GM13977 (cell line): ENCODE data around the gene GFI1.
"Not testable (repeated sequence)": the region's sequence is repeated elsewhere in the genome, so short reads cannot be mapped to it uniquely, and the experiment has no call there.

Experiments used
- DNase-seq: peaks from one replicate; pipeline ENCODE4 v3.0.0; 2012; ENCODE audit warnings: low spot score
- CTCF ChIP-seq: IDR thresholded peaks from 2 replicates; pipeline ENCODE4 v1.5.1; 2012; ENCODE audit warnings: mild to moderate bottlenecking, control low read depth; ENCODE audit not compliant: insufficient read depth; ENCODE audit errors: extremely low read depth, missing control alignments
- in situ Hi-C: fragments of 300-500 bp; cut with MboI; formaldehyde crosslinking; loops from one replicate; pipeline ENCODE4 v1.12.0; 2022; ENCODE audit warnings: low sequenced_read_pairs, low pct_unique_long_range_greater_than_20kb, mixed read lengths, inconsistent platforms; ENCODE audit not compliant: unreplicated experiment

Gene GFI1

DNA sequence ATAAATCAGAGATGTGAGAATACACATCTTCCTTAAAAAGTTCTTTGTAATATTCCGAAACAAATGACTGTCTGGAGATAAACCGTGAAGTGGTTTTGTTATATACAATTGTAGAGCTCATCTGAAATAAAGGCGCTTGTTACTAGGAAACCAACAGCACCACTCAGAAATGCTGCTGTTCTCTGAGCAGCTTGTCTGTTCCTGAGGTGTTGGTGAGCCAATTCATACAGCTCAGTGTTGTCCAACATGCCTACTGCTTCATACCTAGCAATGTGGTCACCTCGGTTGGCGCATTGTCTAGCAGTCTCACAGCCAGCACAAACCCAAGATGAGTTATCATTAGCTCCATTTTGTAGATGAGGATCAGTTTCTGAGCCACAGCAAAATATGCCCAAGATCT is 44.4 kb downstream of the GFI1 start:
- no peak for DNase-seq
- TF ChIP-seq CTCF, result no peak

DNA sequence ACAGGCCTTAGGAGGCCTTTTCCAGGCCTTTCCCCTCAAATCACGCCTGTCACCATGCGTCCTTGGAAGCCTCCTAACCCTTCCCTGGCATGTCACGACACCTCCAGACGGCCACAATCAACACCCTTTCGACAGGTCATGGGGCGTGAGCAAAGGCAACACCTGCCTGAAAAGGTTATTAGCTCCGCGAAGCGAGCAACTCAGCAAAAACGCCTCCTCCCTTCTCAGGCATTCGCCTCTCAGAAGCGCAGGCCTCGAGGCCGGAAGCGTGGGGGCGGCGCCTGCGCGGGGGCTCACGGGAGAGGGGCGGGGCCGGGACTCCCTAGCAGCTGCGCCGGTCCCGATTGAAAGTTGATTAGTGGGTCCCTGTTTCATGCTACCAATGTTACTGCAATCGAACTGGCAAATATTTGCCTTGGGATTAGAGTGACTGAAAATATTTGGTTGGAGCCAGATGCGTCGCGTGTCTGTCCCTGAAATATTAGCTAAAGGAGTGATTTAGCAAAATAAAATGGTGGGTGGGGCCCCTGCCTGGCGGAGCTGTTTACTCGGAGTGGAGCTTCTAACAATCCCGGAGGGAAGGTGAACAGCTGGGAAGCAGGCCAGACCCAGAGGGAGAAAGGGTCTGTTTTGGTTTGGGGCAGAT is 44.9 kb downstream of the GFI1 start:
- DNase-seq, result no peak
- TF ChIP-seq CTCF, result no peak
- in situ Hi-C loops, result no loop called here

More for the DNA sequence above, 44.4 kb downstream of the GFI1 start:
- in situ Hi-C loops, result no loop called here

- in situ Hi-C loops, result no loop called here
These were observed 45.4 kb downstream of the GFI1 start for GRCh38 chr1:92441316-92441696.

GRCh38 chr1:92439291-92439690 is 47.4 kb downstream of the GFI1 start:
- in situ Hi-C loops, result no loop called here
- TF ChIP-seq CTCF, result no peak
- DNase-seq, result no peak

More at GRCh38 chr1:92441316-92441696, 45.4 kb downstream of the GFI1 start:
- DNase-seq, result no peak
- TF ChIP-seq CTCF, result no peak

GRCh38 chr1:92434572-92434971 is 52.2 kb downstream of the GFI1 start:
- in situ Hi-C loops, DNase-seq: not testable (repeated sequence)

DNA sequence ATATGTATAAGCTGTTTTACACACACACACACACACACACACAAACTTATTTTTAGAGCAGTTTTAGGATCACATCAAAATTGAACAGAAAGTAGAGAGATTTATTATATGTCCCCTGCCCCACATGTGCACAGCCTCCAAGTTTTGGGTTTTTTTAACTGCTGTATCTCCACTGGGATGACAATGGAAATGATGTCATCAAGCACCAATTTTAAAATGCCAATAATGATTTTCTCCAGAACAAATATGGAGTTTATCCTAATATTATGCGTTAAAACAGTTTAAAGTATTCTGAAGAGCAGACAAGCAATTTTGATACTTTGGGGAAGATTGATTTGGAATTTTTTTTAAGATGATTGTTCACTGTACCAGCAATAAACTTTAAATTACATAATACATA is 56.7 kb downstream of the GFI1 start:
- in situ Hi-C loops, result no loop called here
- TF ChIP-seq CTCF, result no peak
- DNase-seq, result no peak

DNA sequence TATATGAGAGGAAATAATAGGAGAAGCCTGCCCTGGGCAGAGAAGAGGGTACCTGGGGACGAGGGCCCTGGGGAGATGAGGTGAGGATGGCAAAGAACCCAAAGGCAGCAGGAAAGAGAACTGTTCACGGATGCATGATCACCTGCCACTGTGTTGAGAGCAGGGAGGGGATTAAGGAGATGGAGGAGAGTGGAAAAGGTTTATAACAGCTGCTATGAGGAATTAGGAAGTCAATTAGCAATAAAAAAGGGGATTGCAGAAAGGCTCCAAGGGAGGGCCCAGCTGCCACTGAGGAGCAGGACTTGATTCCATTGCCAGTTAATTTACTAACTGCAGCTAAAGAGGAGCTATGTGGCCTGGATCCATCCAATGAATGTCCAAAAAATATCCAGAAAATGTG is 61.1 kb downstream of the GFI1 start:
- no peak for DNase-seq
- in situ Hi-C loops, result no loop called here
- no peak for TF ChIP-seq CTCF
